ENCODE measurements around the gene EEF1AKMT2. TPM values are rescaled to one million over a fixed set of nuclear protein-coding genes. Genes with fewer than 3 reads are reported as not detected.
A peak's percentile ranks its signal among the peaks of the same experiment; 100 is the strongest.

The EEF1AKMT2 gene
- total and polyA plus RNA-seq, 2 of the 13 experiments (the other 11 are each of a cell fraction or from before 2014, with no cell fraction given), result 11.3 to 19.3 TPM

GRCh38 chr10:124708246-124708779 lies 83.4 kb downstream of the EEF1AKMT2 start:
- FAIRE-seq (no peak), DNase-seq (ENCODE audit: low spot score) (peak; percentile 59), ATAC-seq (peak; percentile 72)
- Histone ChIP-seq H3K4me1 (ENCODE audit: insufficient read depth, low read length) (peaks cover 52% of the 10 kb centered on the region), H3K36me3 (replicated peaks in 1 of 2; ENCODE audit: control insufficient read depth in 1 of 2, insufficient read depth in 2 of 2, low read length in 2 of 2) (peaks cover 7 to 34% of the 10 kb centered on the region in 2 experiments), H3K27ac (ENCODE audit: extremely low read length, insufficient read depth, low read length) (peak overlapping the region; percentile 9), H3K79me2 (ENCODE audit: insufficient read depth, low read length) (peaks cover 14% of the 10 kb centered on the region), H3K27me3 (ENCODE audit: control insufficient read depth in 1 of 2, insufficient read depth in 2 of 2, low read length in 2 of 2) (no peaks in the 10 kb centered on the region), H3K4me3 (replicated peaks in 1 of 3; ENCODE audit: insufficient read depth in 1 of 3, low read depth in 2 of 3, low read length in 3 of 3) (peak overlapping the region in 1 of 3 experiments; percentile 19; a peak in 1 of 6 replicates), H2AFZ (ENCODE audit: low read length) (no peak overlapping the region), H3K9me3 (ENCODE audit: low read length) (no peaks in the 10 kb centered on the region), H4K20me1 (ENCODE audit: insufficient read depth, low read length) (0 out of 2 replicates have a peak, but pooled peaks cover 5% of the 10 kb centered on the region), H3K4me2 (ENCODE audit: low read depth, low read length) (peak overlapping the region; percentile 55), H3K9ac (ENCODE audit: insufficient read depth, low read depth, low read length) (peak overlapping the region; percentile 18; the same call in 1 of the 2 replicates)
- ChIA-PET POLR2A (interaction anchor here (1.0 to 1.1 kb wide), 2 partner anchors 33 to 84 kb away, joined by 3 to 4 read pairs; partner anchors contain the start of gene EEF1AKMT2), CTCF (ENCODE audit: low intra/inter-chr PET ratio, low total read pairs) (no interaction called here)
- in situ Hi-C loops (cut with HindIII; ENCODE audit: extremely low pct_ligation_motif_present, low pct_unique_long_range_greater_than_20kb) (no loop called here), intact Hi-C loops (cut with micrococcal nuclease; ENCODE audit: unreplicated experiment) (no loop called here)
- BruUV-seq (replicated peaks), result no TSS peak
- WGBS (ENCODE audit: low lambda C conversion rate), result 13% methylated on average over 7 of the region's 9 CpGs
- TF ChIP-seq HOXA3 (CRISPR knock-in tag; IDR thresholded peaks at IDR 0.05), result peak; percentile 49; the same call in 1 of the 2 replicates
- TF ChIP-seq CBFB (CRISPR knock-in tag; IDR thresholded peaks at IDR 0.05), result no peak
- TF ChIP-seq ZNF547 (CRISPR knock-in tag; IDR thresholded peaks at IDR 0.05), result no peak
- TF ChIP-seq ZNF432 (CRISPR knock-in tag; IDR thresholded peaks at IDR 0.05; ENCODE audit: borderline replicate concordance), result no peak
- no peak for TF ChIP-seq PPARG (CRISPR knock-in tag; conservative IDR thresholded peaks at IDR 0.05)
- TF ChIP-seq FOXP1 (IDR thresholded peaks at IDR 0.05), result no peak
- peak; percentile 97 for TF ChIP-seq FOXP1 (CRISPR knock-in tag; IDR thresholded peaks at IDR 0.05)
- TF ChIP-seq ZNF33B (CRISPR knock-in tag; IDR thresholded peaks at IDR 0.05), result 0 out of 2 replicates have a peak, but pooled peaks have one; percentile 43
- peak; percentile 87 for TF ChIP-seq FOXO1 (CRISPR knock-in tag; IDR thresholded peaks at IDR 0.05)
- TF ChIP-seq ZBTB40 (IDR thresholded peaks at IDR 0.05), result no peak
- TF ChIP-seq ZBTB40 (CRISPR knock-in tag; IDR thresholded peaks at IDR 0.05), result no peak
- TF ChIP-seq PRDM10 (CRISPR knock-in tag; IDR thresholded peaks at IDR 0.05; ENCODE audit: low read depth), result peak; percentile 31; the same call in 1 of the 2 replicates
- TF ChIP-seq AHR (CRISPR knock-in tag; IDR thresholded peaks at IDR 0.05), result no peak
- TF ChIP-seq ZNF136 (CRISPR knock-in tag; IDR thresholded peaks at IDR 0.05; ENCODE audit: low read depth), result no peak
